GM12873 (cell line): Measurements from ENCODE around the gene AEBP1.

ENCODE experiments used
- CTCF ChIP-seq: IDR thresholded peaks from 2 replicates; pipeline ENCODE4 v1.5.1; 2012; ENCODE audit warnings: low read depth, mild to moderate bottlenecking, moderate library complexity, low read length, control low read depth; ENCODE audit not compliant: insufficient read depth; ENCODE audit errors: missing control alignments

The AEBP1 gene

DNA sequence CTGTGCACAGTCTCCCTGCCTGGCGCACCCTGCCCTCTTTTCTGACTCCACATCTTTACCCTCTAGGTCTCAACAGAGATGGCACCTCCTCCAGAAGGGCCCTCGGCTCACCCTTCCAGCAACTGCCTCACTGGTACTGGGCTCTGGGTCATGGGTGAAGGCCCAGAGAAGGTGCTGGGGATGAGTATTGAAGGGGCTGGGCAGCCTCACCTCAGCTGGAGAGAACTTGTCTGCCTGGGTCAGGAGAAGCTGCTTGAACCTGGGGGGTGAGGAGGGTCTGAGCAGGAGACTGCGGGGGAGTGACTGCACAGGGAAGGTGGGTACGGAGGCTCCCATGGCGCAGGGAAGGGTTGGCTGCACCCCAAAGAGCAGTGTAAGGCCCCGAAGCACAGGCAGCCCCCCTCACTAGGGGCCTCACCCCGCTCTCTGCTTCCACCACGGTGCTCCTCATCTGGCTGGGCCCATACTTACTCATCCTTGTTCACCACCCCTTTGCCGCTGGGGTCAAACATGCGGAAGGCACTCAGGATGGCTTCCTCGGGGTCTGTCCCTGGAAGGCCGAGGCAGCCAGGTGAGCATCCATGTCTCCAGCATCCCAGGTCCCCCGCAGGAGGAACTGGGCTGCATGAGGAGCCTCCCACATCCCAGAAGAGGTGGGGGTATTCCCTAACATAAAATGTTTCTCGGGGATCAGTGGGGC is 35.3 kb downstream of the AEBP1 start:
- no peak for TF ChIP-seq CTCF

- no peak for TF ChIP-seq CTCF
Observed at GRCh38 chr7:44140341-44140740, 36.2 kb downstream of the AEBP1 start.

GRCh38 chr7:44141221-44141850 is 37.2 kb downstream of the AEBP1 start, which contains the start of gene MYL7:
TSS of gene MYL7 (minus strand) at chr7:44141332. CDS start at chr7:44141305, 27 bp downstream.
- TF ChIP-seq CTCF = no peak

DNA sequence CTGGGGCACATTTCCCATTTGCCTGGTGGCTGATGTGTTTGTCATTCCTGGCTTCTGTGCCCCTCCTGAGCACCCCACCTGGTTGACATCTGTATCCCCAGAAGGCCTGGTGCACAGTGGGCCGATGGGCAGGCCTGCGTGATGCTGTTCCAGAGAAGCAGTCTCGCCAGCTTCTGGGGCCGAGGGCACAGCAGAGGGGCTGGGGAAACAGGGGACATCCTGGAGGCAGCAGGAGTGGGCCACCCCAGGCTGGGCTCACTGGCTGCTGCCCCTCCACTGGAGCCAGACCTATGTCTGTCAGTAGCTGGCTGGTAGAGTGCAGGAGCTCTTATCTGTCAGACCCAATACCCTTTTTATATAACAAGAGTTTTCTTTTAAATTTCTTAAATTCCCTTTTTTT is 37.9 kb downstream of the AEBP1 start:
- no peak for TF ChIP-seq CTCF

GRCh38 chr7:44143646-44144250 is 39.6 kb downstream of the AEBP1 start:
- no peak for TF ChIP-seq CTCF

- no peak for TF ChIP-seq CTCF
Observed at GRCh38 chr7:44144426-44144967, 40.4 kb downstream of the AEBP1 start.

GRCh38 chr7:44144968-44145478 is 40.9 kb downstream of the AEBP1 start:
- no peak for TF ChIP-seq CTCF
